ENCODE measurements around the gene BMP8A.
"Not testable (repeated sequence)": the region's sequence is repeated elsewhere in the genome, so short reads cannot be mapped to it uniquely, and the experiment has no call there.

GRCh38 chr1:39450041-39450440 is 41.4 kb upstream of the BMP8A start:
- not testable (repeated sequence) for TF ChIP-seq CTCF, POLR2A (IDR thresholded peaks at IDR 0.05)

Measured in Peyer's patch (tissue), 4 donors.